Naive B cell (primary cell): ENCODE data around the gene CTSW. TPM values are rescaled to one million over a fixed set of nuclear protein-coding genes. Genes with fewer than 3 reads are reported as not detected.
"Not testable (repeated sequence)": the region's sequence is repeated elsewhere in the genome, so short reads cannot be mapped to it uniquely, and the experiment has no call there.

ENCODE experiments used
- ATAC-seq, 2 donors: fragments of 150-1000 bp; cut with Tn5 transposase; 2 replicates each; pipeline ENCODE4 v1.10.0; 2021; ENCODE audit warnings: low read depth in 2 of 2, mild to moderate bottlenecking in 2 of 2, moderate library complexity in 2 of 2
- DNase-seq: peaks from one replicate; pipeline ENCODE4 v3.0.0; 2022
- H3K27ac Mint-ChIP-seq, 6 donors: one replicate each; pipeline ENCODE4 v1.8.0; 2020 to 2022; ENCODE audit warnings: mild to moderate bottlenecking in 6 of 6, mixed read lengths in 6 of 6, moderate library complexity in 5 of 6, inconsistent platforms in 2 of 6
- H3K27me3 Mint-ChIP-seq, 3 donors: one replicate each; pipeline ENCODE4 v1.8.0; 2021 to 2022; ENCODE audit warnings: mixed read lengths in 3 of 3, mild to moderate bottlenecking in 1 of 3
- H3K36me3 Mint-ChIP-seq, 2 donors: one replicate each; pipeline ENCODE4 v1.8.0; 2020 to 2022; ENCODE audit warnings: mixed read lengths in 2 of 2, inconsistent platforms in 1 of 2, mild to moderate bottlenecking in 1 of 2
- H3K4me1 Mint-ChIP-seq, 3 donors: one replicate each; pipeline ENCODE4 v1.8.0; 2020 to 2022; ENCODE audit warnings: mixed read lengths in 3 of 3, inconsistent platforms in 1 of 3, mild to moderate bottlenecking in 1 of 3, moderate library complexity in 1 of 3
- H3K4me3 Mint-ChIP-seq, 8 donors: one replicate each; pipeline ENCODE4 v1.8.0; 2020 to 2022; ENCODE audit warnings: mild to moderate bottlenecking in 8 of 8, mixed read lengths in 8 of 8, moderate library complexity in 8 of 8, inconsistent platforms in 2 of 8
- H3K9me3 Mint-ChIP-seq, 7 donors: one replicate each; pipeline ENCODE4 v1.8.0; 2020 to 2022; ENCODE audit warnings: mixed read lengths in 7 of 7, mild to moderate bottlenecking in 5 of 7, inconsistent platforms in 2 of 7, moderate library complexity in 1 of 7
- polyA plus RNA-seq, 6 donors: library from polyadenylated mRNA; unstranded; fragments of 300-500 nt; fragmentation: Illumina TruSeq; gene quantifications; one replicate each; pipeline ENCODE4 v1.2.3, GENCODE V29; 2021; ENCODE audit warnings: low read depth in 6 of 6

Gene CTSW
- polyA plus RNA-seq, 6 donors from 2014 or later: 0.68 to 7.2 (median 3.0) TPM

GRCh38 chr11:65887723-65888162, 8.1 kb downstream of the CTSW start:
- Mint-ChIP-seq H3K27ac (peak overlapping the region; percentile 24 to 100 (median 96)), H3K4me1 (peaks cover 54 to 74% (median 73%) of the 10 kb centered on the region in 3 donors), H3K36me3 (peaks cover 0 to 4% of the 10 kb centered on the region in 2 donors), H3K4me3 (peak overlapping the region; percentile 90 to 98 (median 95)), H3K9me3 (no peaks in the 10 kb centered on the region), H3K27me3 (no peaks in the 10 kb centered on the region)
- ATAC-seq: no peak
- no peak for DNase-seq

DNA sequence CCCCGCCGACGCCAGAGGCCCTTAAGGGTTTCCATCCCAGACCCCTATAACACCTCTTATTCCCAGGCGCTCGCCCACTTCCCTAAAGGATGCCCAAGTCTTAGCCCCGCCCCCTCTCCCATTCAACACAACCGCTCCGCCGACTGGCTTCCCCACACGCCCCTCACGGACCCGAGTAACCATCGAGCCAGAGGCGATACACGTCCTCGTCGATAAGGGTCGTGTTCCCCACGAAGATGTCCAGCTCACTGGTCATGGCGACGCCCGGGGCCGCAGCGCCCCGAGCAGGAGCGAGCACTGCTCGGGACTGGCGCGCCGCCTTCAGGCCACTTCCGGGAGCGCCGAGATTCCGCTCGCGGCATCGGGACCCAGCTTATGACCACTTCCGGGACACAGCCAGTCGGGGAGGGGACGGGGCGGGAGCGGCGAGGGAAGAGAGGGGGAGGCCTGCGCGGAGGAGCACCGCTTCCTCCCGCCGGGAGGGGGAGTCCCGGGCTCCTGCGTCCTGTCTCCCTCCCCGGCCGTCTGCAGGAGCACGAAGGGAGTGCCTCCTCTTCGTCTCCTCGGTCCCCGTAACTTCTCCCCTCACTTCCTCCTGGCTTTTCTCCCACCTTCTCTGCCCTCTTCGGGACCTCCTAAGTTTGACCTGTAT, 8.7 kb downstream of the CTSW start, which contains the start of gene FIBP:
TSS of gene FIBP (minus strand) at position 309 of the 652 bp plus-strand sequence. CDS start at position 256, 53 bp downstream.
- DNase-seq (peak; percentile 89), ATAC-seq (peak; percentile 47 to 53)
- Mint-ChIP-seq H3K27me3 (no peaks in the 10 kb centered on the region), H3K4me3 (peak within 1 kb of the TSS; percentile 90 to 98 (median 95)), H3K36me3 (peaks cover 0 to 4% of the 10 kb centered on the region in 2 donors), H3K27ac (peak within 1 kb of the TSS; percentile 96 to 100 (median 98)), H3K4me1 (peaks cover 56 to 80% (median 78%) of the 10 kb centered on the region in 3 donors), H3K9me3 (no peaks in the 10 kb centered on the region)

DNA sequence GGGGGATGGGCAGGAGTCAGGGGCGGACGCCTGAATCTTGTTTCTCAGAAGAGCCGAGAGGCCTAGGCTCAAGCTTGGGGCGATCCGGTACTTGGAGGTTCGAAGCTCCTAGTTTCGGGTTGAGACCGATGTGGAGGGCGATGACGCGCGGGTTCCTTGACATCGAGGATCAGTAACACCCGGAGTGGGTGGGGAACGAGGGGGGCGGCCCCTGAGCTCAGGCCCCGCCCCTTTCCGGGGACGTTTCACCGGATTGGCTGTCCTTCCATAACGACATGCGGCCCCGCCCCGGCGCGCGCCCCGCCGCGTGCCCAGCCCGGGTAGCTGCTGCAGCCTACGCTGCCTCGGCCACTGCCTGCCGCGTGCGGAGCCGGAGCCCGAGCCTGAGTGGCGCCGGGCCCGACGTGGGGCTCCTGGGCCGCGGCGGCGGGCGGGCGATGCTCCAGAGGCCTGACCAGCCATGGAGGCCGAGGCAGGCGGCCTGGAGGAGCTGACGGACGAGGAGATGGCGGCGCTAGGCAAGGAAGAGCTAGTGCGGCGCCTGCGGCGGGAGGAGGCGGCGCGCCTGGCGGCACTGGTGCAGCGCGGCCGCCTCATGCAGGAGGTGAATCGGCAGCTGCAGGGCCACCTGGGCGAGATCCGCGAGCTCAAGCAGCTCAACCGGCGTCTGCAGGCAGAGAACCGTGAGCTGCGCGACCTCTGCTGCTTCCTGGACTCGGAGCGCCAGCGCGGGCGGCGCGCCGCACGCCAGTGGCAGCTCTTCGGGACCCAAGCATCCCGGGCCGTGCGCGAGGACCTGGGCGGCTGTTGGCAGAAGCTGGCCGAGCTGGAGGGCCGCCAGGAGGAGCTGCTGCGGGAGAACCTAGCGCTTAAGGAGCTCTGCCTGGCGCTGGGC, 10.9 kb downstream of the CTSW start, which contains the start of gene CCDC85B:
TSS of gene CCDC85B (plus strand) at position 350 of the 895 bp plus-strand sequence. CDS start at position 461, 111 bp downstream.
- peak; percentile 66 to 70 for ATAC-seq
- peak; percentile 98 for DNase-seq
- no peaks in the 10 kb centered on the region for H3K9me3 Mint-ChIP-seq
- H3K4me1 Mint-ChIP-seq: peaks cover 51 to 83% (median 76%) of the 10 kb centered on the region in 3 donors
- no peaks in the 10 kb centered on the region for H3K36me3 Mint-ChIP-seq
- peak within 1 kb of the TSS; percentile 90 to 98 (median 95) for H3K4me3 Mint-ChIP-seq
- peak within 1 kb of the TSS; percentile 96 to 100 (median 98) for H3K27ac Mint-ChIP-seq
- H3K27me3 Mint-ChIP-seq: no peaks in the 10 kb centered on the region

DNA sequence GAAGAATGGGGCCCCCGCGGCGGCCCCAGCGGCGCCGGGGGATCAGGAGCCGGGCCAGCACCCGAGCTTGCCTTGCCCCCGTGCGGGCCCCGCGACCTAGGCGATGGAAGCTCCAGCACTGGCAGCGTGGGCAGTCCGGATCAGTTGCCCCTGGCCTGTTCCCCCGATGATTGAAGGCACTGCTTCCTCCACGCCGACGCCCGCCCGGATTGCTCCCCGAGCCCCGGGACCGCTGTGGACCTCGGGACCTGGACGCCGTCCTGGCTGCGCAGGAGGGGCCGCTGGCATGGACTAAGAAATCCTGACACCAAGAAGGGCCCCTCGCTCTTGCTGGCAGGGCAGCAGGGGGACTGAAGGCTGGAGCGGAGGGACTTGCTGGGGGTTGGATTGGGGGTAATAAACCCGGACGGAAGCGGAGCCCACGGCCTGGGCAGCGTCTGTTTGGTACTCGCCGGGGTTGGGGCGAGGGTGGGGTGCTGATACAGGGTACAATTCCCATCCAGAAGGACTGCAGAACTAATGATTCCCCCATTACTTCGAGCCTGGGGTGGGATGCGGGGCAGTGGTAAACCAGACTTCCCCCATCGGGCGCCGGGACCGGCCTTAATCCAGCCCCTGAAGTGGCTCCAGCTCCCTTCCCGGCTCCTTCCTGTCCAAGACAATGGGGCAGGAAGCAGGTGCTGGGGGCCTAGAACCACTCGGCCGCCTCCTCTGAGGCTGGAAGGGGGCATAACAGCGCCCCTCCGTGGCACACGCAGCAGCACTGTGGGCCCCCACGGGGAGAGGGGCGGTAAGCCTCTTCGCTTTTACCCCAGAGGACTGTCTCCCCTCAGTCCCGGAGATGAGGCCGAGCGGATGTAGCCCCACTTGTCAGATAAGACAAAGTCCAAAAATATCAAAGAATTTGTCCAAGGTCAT, 11.8 kb downstream of the CTSW start:
- ATAC-seq: no peak
- Mint-ChIP-seq H3K9me3 (no peaks in the 10 kb centered on the region), H3K4me1 (peaks cover 49 to 83% (median 72%) of the 10 kb centered on the region in 3 donors), H3K27ac (peak overlapping the region; percentile 47 to 96 (median 82)), H3K36me3 (no peaks in the 10 kb centered on the region), H3K27me3 (no peaks in the 10 kb centered on the region), H3K4me3 (peak overlapping the region; percentile 87 to 95 (median 92))
- DNase-seq: no peak

DNA sequence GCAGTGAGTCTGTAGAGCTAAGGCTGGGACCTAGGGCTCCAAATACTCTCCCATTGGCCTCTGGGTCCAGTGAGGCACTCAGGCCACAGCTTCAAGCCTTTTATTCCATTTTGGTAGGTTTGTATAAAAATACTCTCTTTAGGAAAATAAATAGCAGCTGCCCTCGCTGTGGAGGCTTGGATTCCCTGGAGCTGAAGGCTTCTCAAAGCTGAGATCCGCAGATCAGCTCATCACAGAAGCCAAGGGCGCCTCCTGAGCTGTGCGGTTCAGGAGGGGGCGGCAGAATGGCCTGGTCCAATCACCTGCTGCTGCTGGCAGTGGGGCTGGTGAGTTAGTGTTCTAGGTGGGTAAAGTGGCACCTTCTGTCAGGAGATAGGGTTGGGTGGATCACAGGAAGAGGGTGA, 12.5 kb downstream of the CTSW start:
- not testable (repeated sequence) for ATAC-seq, H3K9me3 Mint-ChIP-seq, H3K27me3 Mint-ChIP-seq, DNase-seq, H3K36me3 Mint-ChIP-seq
- H3K27ac Mint-ChIP-seq: peak overlapping the region; percentile 28 to 96 (median 78)
- H3K4me1 Mint-ChIP-seq: peaks cover 44 to 76% (median 65%) of the 10 kb centered on the region in 3 donors
- H3K4me3 Mint-ChIP-seq: peak overlapping the region; percentile 87 to 95 (median 92)

GRCh38 chr11:65892661-65893317, 13.2 kb downstream of the CTSW start:
- DNase-seq (no peak), ATAC-seq (no peak)
- Mint-ChIP-seq H3K4me3 (peak overlapping the region; percentile 87 to 95 (median 92)), H3K27me3 (no peaks in the 10 kb centered on the region), H3K9me3 (no peaks in the 10 kb centered on the region), H3K27ac (peak overlapping the region; percentile 80 to 96 (median 86)), H3K4me1 (peaks cover 39 to 70% (median 59%) of the 10 kb centered on the region in 3 donors), H3K36me3 (no peaks in the 10 kb centered on the region)

GRCh38 chr11:65894034-65894591, 14.5 kb downstream of the CTSW start:
- Mint-ChIP-seq H3K27ac (peak overlapping the region in 5 of 6 donors; percentile 74 to 94 (median 83)), H3K9me3 (no peaks in the 10 kb centered on the region), H3K4me1 (peaks cover 32 to 57% (median 53%) of the 10 kb centered on the region in 3 donors), H3K27me3 (peaks cover 0 to 6% (median 5%) of the 10 kb centered on the region in 3 donors), H3K36me3 (no peaks in the 10 kb centered on the region), H3K4me3 (peak overlapping the region; percentile 76 to 95 (median 90))
- no peak for ATAC-seq
- no peak for DNase-seq

- H3K36me3 Mint-ChIP-seq: no peaks in the 10 kb centered on the region
- peaks cover 0 to 6% (median 6%) of the 10 kb centered on the region in 3 donors for H3K27me3 Mint-ChIP-seq
- peaks cover 20 to 44% (median 42%) of the 10 kb centered on the region in 3 donors for H3K4me1 Mint-ChIP-seq
- peak overlapping the region in 5 of 8 donors; percentile 48 to 71 (median 53) for H3K4me3 Mint-ChIP-seq
- DNase-seq (no peak), ATAC-seq (no peak)
- peak overlapping the region in 3 of 6 donors; percentile 44 to 86 (median 46) for H3K27ac Mint-ChIP-seq
- H3K9me3 Mint-ChIP-seq: no peaks in the 10 kb centered on the region
These were observed 15.9 kb downstream of the CTSW start for GRCh38 chr11:65895482-65895981.

- H3K27ac Mint-ChIP-seq: peak overlapping the region in 3 of 6 donors; percentile 21 to 81 (median 46)
- peaks cover 0 to 8% (median 6%) of the 10 kb centered on the region in 3 donors for H3K27me3 Mint-ChIP-seq
- no peaks in the 10 kb centered on the region for H3K9me3 Mint-ChIP-seq
- H3K4me3 Mint-ChIP-seq: peak overlapping the region in 4 of 8 donors; percentile 25 to 71 (median 36)
- DNase-seq: no peak
- peaks cover 20 to 50% (median 41%) of the 10 kb centered on the region in 3 donors for H3K4me1 Mint-ChIP-seq
- ATAC-seq: no peak
- no peaks in the 10 kb centered on the region for H3K36me3 Mint-ChIP-seq
These were observed 16.7 kb downstream of the CTSW start for GRCh38 chr11:65896034-65896999.

GRCh38 chr11:65897020-65897471, 17.4 kb downstream of the CTSW start:
- peak overlapping the region in 1 of 8 donors; percentile 71 for H3K4me3 Mint-ChIP-seq
- ATAC-seq (no peak), DNase-seq (no peak)
- peaks cover 17 to 43% (median 34%) of the 10 kb centered on the region in 3 donors for H3K4me1 Mint-ChIP-seq
- no peaks in the 10 kb centered on the region for H3K36me3 Mint-ChIP-seq
- peak overlapping the region in 3 of 6 donors; percentile 21 to 62 (median 26) for H3K27ac Mint-ChIP-seq
- no peaks in the 10 kb centered on the region for H3K9me3 Mint-ChIP-seq
- peaks cover 0 to 9% (median 9%) of the 10 kb centered on the region in 3 donors for H3K27me3 Mint-ChIP-seq
